PC-9 (cell line): ENCODE results near the gene DCP2. TPM values are rescaled to one million over a fixed set of nuclear protein-coding genes. Genes with fewer than 3 reads are reported as not detected.
"Not testable (repeated sequence)": the region's sequence is repeated elsewhere in the genome, so short reads cannot be mapped to it uniquely, and the experiment has no call there.

Source experiments
- BruUV-seq: library from RNA; stranded (reverse); fragments of 400-500 nt; replicated peaks from 2 replicates; lab custom pipeline; 2021; lab: Mats Ljungman, UMichigan
- CTCF ChIA-PET: fragments of 300-600 bp; sonication (Branson Sonifier 250); formaldehyde crosslinking; loops from one replicate; lab custom pipeline; 2022; ENCODE audit warnings: antibody characterized with exemption; lab: Charles Lee
- POLR2A ChIA-PET: fragments of 300-600 bp; sonication (Branson Sonifier 250); formaldehyde crosslinking; loops from one replicate; lab custom pipeline; 2022; ENCODE audit warnings: antibody characterized with exemption; ENCODE audit not compliant: unreplicated experiment; lab: Charles Lee
- DNase-seq, 2 experiments: peaks; one replicate each; pipeline versions ENCODE4 v3.0.0 to v3.0.0-alpha.2; 2015 to 2022; ENCODE audit warnings: mixed read lengths in 1 of 2
- H2AFZ ChIP-seq: fragments of 200-600 bp; sonication (generic); 2 replicates; pipeline ENCODE4 v1.8.1; 2017; ENCODE audit warnings: antibody characterized with exemption
- H3F3A ChIP-seq: fragments of 200-600 bp; sonication (generic); 2 replicates; pipeline ENCODE4 v1.8.1; 2017; ENCODE audit warnings: antibody characterized with exemption, mild to moderate bottlenecking, low read depth; ENCODE audit not compliant: insufficient read depth
- H3K27ac ChIP-seq: fragments of 200-600 bp; sonication (generic); 2 replicates; pipeline ENCODE4 v1.6.1; 2016; ENCODE audit warnings: mixed run types
- H3K27me3 ChIP-seq: fragments of 200-600 bp; sonication (generic); 2 replicates; pipeline ENCODE4 v1.6.1; 2016; ENCODE audit warnings: low read depth, mixed run types; ENCODE audit not compliant: insufficient read depth
- H3K36me3 ChIP-seq: fragments of 200-600 bp; sonication (generic); 2 replicates; pipeline ENCODE4 v1.6.1; 2016; ENCODE audit warnings: low read depth, mixed run types
- H3K4me1 ChIP-seq: fragments of 200-600 bp; sonication (generic); replicated peaks from 2 replicates; pipeline ENCODE4 v1.6.1; 2016; ENCODE audit warnings: mixed run types; ENCODE audit not compliant: insufficient read depth
- H3K4me2 ChIP-seq: fragments of 200-600 bp; sonication (generic); 2 replicates; pipeline ENCODE4 v1.6.1; 2017; ENCODE audit warnings: mixed run types
- H3K4me3 ChIP-seq: fragments of 200-600 bp; sonication (generic); 2 replicates; pipeline ENCODE4 v1.6.1; 2016; ENCODE audit warnings: mixed run types
- H3K79me2 ChIP-seq: fragments of 200-600 bp; sonication (generic); 2 replicates; pipeline ENCODE4 v1.6.1; 2017; ENCODE audit warnings: low read depth, mixed run types
- H3K9me2 ChIP-seq: fragments of 200-600 bp; sonication (generic); 2 replicates; pipeline ENCODE4 v1.8.1; 2017; ENCODE audit warnings: mild to moderate bottlenecking; ENCODE audit not compliant: insufficient read depth
- H3K9me3 ChIP-seq: fragments of 200-600 bp; sonication (generic); 2 replicates; pipeline ENCODE4 v1.8.1; 2016; ENCODE audit warnings: low read depth; ENCODE audit not compliant: insufficient read depth
- H4K20me1 ChIP-seq: fragments of 200-600 bp; sonication (generic); 2 replicates; pipeline ENCODE4 v1.8.1; 2017; ENCODE audit not compliant: insufficient read depth
- EZH2 ChIP-seq: fragments of 200-600 bp; sonication (generic); IDR thresholded peaks from 2 replicates; pipeline ENCODE4 v1.8.0; 2017; ENCODE audit warnings: antibody characterized with exemption, low read depth
- intact Hi-C: fragments of 100-400 bp; cut with micrococcal nuclease; formaldehyde crosslinking; loops from one replicate; pipeline ENCODE4 v1.10.0; 2022; ENCODE audit not compliant: unreplicated experiment
- total RNA-seq: library from RNA; stranded (reverse); gene quantifications from 2 replicates; pipeline ENCODE4 v1.2.3, GENCODE V29; 2021
- TF ChIP-seq, protein P1 (sequence below): fragments of 200-600 bp; sonication (generic); conservative IDR thresholded peaks from 2 replicates; pipeline ENCODE4 v1.6.1; 2017; ENCODE audit warnings: mixed run types, antibody characterized with exemption, mild to moderate bottlenecking, moderate library complexity

Gene DCP2
- total RNA-seq, 1 experiment from 2014 or later = 45.6 TPM

- POLR2A ChIA-PET = interaction anchor here (0.7 kb wide), 1 partner anchor 28 kb away, joined by 7 read pairs; no protein-coding TSS in a partner anchor
Measured at GRCh38 chr5:112958093-112959088, 18.2 kb upstream of the DCP2 start.

DNA sequence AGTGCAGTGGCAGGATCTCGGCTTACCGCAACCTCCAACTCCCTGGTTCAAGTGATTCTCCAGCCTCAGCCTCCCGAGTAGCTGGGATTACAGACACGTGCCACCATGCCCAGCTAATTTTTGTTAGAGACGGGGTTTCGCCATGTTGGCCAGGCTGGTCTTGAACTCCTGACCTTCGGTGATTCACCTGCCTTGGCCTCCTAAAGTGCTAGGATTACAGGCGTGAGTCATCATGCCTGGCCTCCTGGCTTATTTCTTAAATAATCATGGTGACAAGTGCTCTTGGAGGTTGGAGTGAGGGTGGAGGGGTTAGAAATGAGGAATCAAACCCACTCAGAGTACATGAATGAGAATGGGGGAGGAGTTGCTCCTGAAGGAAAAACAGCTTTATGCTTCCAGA lies 16.7 kb upstream of the DCP2 start:
- BruUV-seq, H4K20me1 ChIP-seq, H3K79me2 ChIP-seq, CTCF ChIA-PET, H3K9me2 ChIP-seq, H2AFZ ChIP-seq, H3K4me3 ChIP-seq, H3K27me3 ChIP-seq, H3K9me3 ChIP-seq, H3K36me3 ChIP-seq: not testable (repeated sequence)
- H3F3A ChIP-seq = peaks cover 34% of the 10 kb centered on the region
- peak overlapping the region; percentile 50 for H3K4me2 ChIP-seq
- intact Hi-C loops = loop anchor here (1.0 to 5.0 kb wide), 2 partner anchors 83 to 99 kb away; partner anchors contain the start of gene SRP19
- H3K4me1 ChIP-seq = peaks cover 57% of the 10 kb centered on the region
- DNase-seq = peak; percentile 54 to 87
- POLR2A ChIA-PET = interaction anchor here (0.6 to 0.7 kb wide), 2 partner anchors 35 to 39 kb away, joined by 5 to 6 read pairs; no protein-coding TSS in a partner anchor
- H3K27ac ChIP-seq = peak overlapping the region; percentile 63

More at GRCh38 chr5:112958093-112959088, 18.2 kb upstream of the DCP2 start:
- H3K36me3 ChIP-seq = no peaks in the 10 kb centered on the region
- H3K27me3 ChIP-seq = no peaks in the 10 kb centered on the region
- peaks cover 46% of the 10 kb centered on the region for H3K4me1 ChIP-seq
- intact Hi-C loops = loop anchor here (1.0 to 5.0 kb wide), 2 partner anchors 37 to 81 kb away; no protein-coding TSS in a partner anchor
- CTCF ChIA-PET = interaction anchor here (0.6 kb wide), 3 partner anchors 11 to 215 kb away, joined by 4 to 6 read pairs (median 4); partner anchors contain the start of gene REEP5
- H3K79me2 ChIP-seq = no peaks in the 10 kb centered on the region
- peak overlapping the region; percentile 63 for H3K27ac ChIP-seq
- H3K4me2 ChIP-seq = peak overlapping the region; percentile 50
- H3K9me3 ChIP-seq = no peaks in the 10 kb centered on the region
- no peaks in the 10 kb centered on the region for H3K9me2 ChIP-seq
- peaks cover 26% of the 10 kb centered on the region for H3F3A ChIP-seq
- H3K4me3 ChIP-seq = no peak overlapping the region
- no peak overlapping the region for H2AFZ ChIP-seq
- no TSS peak for BruUV-seq
- peak; percentile 66 to 93 for DNase-seq
- H4K20me1 ChIP-seq = no peaks in the 10 kb centered on the region
- TF ChIP-seq, protein P1, sequence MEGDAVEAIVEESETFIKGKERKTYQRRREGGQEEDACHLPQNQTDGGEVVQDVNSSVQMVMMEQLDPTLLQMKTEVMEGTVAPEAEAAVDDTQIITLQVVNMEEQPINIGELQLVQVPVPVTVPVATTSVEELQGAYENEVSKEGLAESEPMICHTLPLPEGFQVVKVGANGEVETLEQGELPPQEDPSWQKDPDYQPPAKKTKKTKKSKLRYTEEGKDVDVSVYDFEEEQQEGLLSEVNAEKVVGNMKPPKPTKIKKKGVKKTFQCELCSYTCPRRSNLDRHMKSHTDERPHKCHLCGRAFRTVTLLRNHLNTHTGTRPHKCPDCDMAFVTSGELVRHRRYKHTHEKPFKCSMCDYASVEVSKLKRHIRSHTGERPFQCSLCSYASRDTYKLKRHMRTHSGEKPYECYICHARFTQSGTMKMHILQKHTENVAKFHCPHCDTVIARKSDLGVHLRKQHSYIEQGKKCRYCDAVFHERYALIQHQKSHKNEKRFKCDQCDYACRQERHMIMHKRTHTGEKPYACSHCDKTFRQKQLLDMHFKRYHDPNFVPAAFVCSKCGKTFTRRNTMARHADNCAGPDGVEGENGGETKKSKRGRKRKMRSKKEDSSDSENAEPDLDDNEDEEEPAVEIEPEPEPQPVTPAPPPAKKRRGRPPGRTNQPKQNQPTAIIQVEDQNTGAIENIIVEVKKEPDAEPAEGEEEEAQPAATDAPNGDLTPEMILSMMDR = no peak
- TF ChIP-seq EZH2 = no peak

GRCh38 chr5:112960315-112960714 lies 16.3 kb upstream of the DCP2 start:
- BruUV-seq = no TSS peak
- DNase-seq = no peak
- Histone ChIP-seq H2AFZ (no peak overlapping the region), H3K79me2 (no peaks in the 10 kb centered on the region), H3K27ac (peak overlapping the region; percentile 63), H4K20me1 (no peaks in the 10 kb centered on the region), H3K4me1 (peaks cover 57% of the 10 kb centered on the region), H3K27me3 (no peaks in the 10 kb centered on the region), H3K9me3 (no peaks in the 10 kb centered on the region), H3K4me2 (peak overlapping the region; percentile 50), H3K4me3 (no peak overlapping the region), H3F3A (peaks cover 34% of the 10 kb centered on the region), H3K9me2 (no peaks in the 10 kb centered on the region), H3K36me3 (no peaks in the 10 kb centered on the region)
- ChIA-PET POLR2A (interaction anchor here (0.6 to 0.7 kb wide), 2 partner anchors 35 to 40 kb away, joined by 5 to 6 read pairs; no protein-coding TSS in a partner anchor), CTCF (no interaction called here)
- intact Hi-C loops = loop anchor here (1.0 kb wide), 1 partner anchor 99 kb away; the partner anchor contains the start of gene SRP19
- TF ChIP-seq, protein P1 = no peak
- TF ChIP-seq EZH2 = no peak
